B cell (primary cell): Measurements from ENCODE around the gene SCNN1G.

ENCODE experiments used
- CTCF ChIP-seq: fragments of 200-600 bp; IDR thresholded peaks from one replicate; pipeline ENCODE4 v1.8.0; 2022; ENCODE audit warnings: antibody characterized with exemption, mild to moderate bottlenecking
- EZH2 ChIP-seq: IDR thresholded peaks from 2 replicates; pipeline ENCODE4 v1.6.1; 2012; ENCODE audit warnings: borderline replicate concordance, low read depth, mild to moderate bottlenecking, moderate library complexity, low read length; ENCODE audit not compliant: insufficient read depth, poor library complexity, severe bottlenecking

GRCh38 chr16:23248261-23249194 lies 66.0 kb downstream of the SCNN1G start:
- no peak for TF ChIP-seq CTCF
- no peak for TF ChIP-seq EZH2
